A673 (cell line): ENCODE data around the gene TNRC6C. TPM values are rescaled to one million over a fixed set of nuclear protein-coding genes. Genes with fewer than 3 reads are reported as not detected.

Experiments
- BruUV-seq: library from RNA; stranded (reverse); fragments of 400-500 nt; replicated peaks from 2 replicates; lab custom pipeline; 2021; lab: Mats Ljungman, UMichigan
- CTCF ChIA-PET: fragments of 300-600 bp; sonication (Branson Sonifier 250); formaldehyde crosslinking; loops from one replicate; lab custom pipeline; 2022; ENCODE audit warnings: antibody characterized with exemption; lab: Charles Lee
- POLR2A ChIA-PET: fragments of 300-600 bp; sonication (Branson Sonifier 250); formaldehyde crosslinking; loops from one replicate; lab custom pipeline; 2022; ENCODE audit warnings: antibody characterized with exemption; ENCODE audit not compliant: low non-redundant PET; lab: Charles Lee
- DNase-seq: peaks from one replicate; pipeline ENCODE4 v3.0.0-alpha.2; 2015; ENCODE audit warnings: low spot score
- H3K27ac ChIP-seq: fragments of 200-600 bp; sonication (generic); 2 replicates; pipeline ENCODE4 v1.5.1; 2016; ENCODE audit warnings: mixed run types, low read depth, mild to moderate bottlenecking, mixed read lengths, antibody characterized with exemption, low read length; ENCODE audit not compliant: poor library complexity, severe bottlenecking
- H3K27me3 ChIP-seq: fragments of 200-600 bp; sonication (generic); replicated peaks from 2 replicates; pipeline ENCODE4 v1.6.1; 2017; ENCODE audit warnings: mixed run types, low read depth, mild to moderate bottlenecking, mixed read lengths, antibody characterized with exemption, low read length; ENCODE audit not compliant: insufficient read depth, poor library complexity
- H3K36me3 ChIP-seq: fragments of 200-600 bp; sonication (generic); 2 replicates; pipeline ENCODE4 v1.6.1; 2016; ENCODE audit warnings: mixed run types, mild to moderate bottlenecking, mixed read lengths, antibody characterized with exemption, low read length; ENCODE audit not compliant: insufficient read depth, poor library complexity, severe bottlenecking
- H3K4me1 ChIP-seq: fragments of 200-600 bp; sonication (generic); 2 replicates; pipeline ENCODE4 v1.6.1; 2017; ENCODE audit warnings: mixed run types, mild to moderate bottlenecking, mixed read lengths, antibody characterized with exemption, low read length; ENCODE audit not compliant: insufficient read depth, poor library complexity, severe bottlenecking
- H3K4me3 ChIP-seq: fragments of 200-600 bp; sonication (generic); 2 replicates; pipeline ENCODE4 v1.5.1; 2016; ENCODE audit warnings: low read depth, mixed run types, mild to moderate bottlenecking, mixed read lengths, low read length; ENCODE audit not compliant: poor library complexity, severe bottlenecking
- H3K9me3 ChIP-seq: fragments of 200-600 bp; sonication (generic); 2 replicates; pipeline ENCODE4 v1.6.1; 2016; ENCODE audit warnings: mixed run types, low read depth, mild to moderate bottlenecking, mixed read lengths, antibody characterized with exemption, low read length; ENCODE audit not compliant: poor library complexity, severe bottlenecking
- CTCF ChIP-seq: fragments of 300-800, 200-600 bp; sonication (generic); conservative IDR thresholded peaks from 2 replicates; pipeline ENCODE4 v1.5.1; 2017; ENCODE audit warnings: low read depth, mild to moderate bottlenecking, antibody characterized with exemption, low read length, moderate library complexity, mixed read lengths
- EZH2 ChIP-seq: fragments of 200-600 bp; sonication (generic); IDR thresholded peaks from 2 replicates; pipeline ENCODE4 v1.6.1; 2017; ENCODE audit warnings: borderline replicate concordance, low read depth, mild to moderate bottlenecking, mixed read lengths, antibody characterized with exemption, low read length; ENCODE audit not compliant: poor library complexity, severe bottlenecking
- intact Hi-C: fragments of 100-400 bp; cut with micrococcal nuclease; formaldehyde crosslinking; loops from one replicate; pipeline ENCODE4 v1.10.0; 2022; ENCODE audit not compliant: unreplicated experiment
- total RNA-seq: library from RNA; stranded (reverse); gene quantifications from 2 replicates; pipeline ENCODE4 v1.2.3, GENCODE V29; 2021

The TNRC6C gene
- total RNA-seq, 1 experiment from 2014 or later = 26.7 TPM

- ChIA-PET POLR2A (no interaction called here), CTCF (no interaction called here)
- Histone ChIP-seq H3K4me3 (no peak overlapping the region), H3K9me3 (no peaks in the 10 kb centered on the region), H3K36me3 (no peaks in the 10 kb centered on the region), H3K27ac (no peak overlapping the region), H3K4me1 (no peaks in the 10 kb centered on the region), H3K27me3 (peaks cover 64% of the 10 kb centered on the region)
- intact Hi-C loops = no loop called here
- TF ChIP-seq EZH2 (no peak), CTCF (no peak)
- DNase-seq = no peak
- no TSS peak for BruUV-seq
Observed at GRCh38 chr17:77951123-77951522, 7.4 kb upstream of the TNRC6C start.

DNA sequence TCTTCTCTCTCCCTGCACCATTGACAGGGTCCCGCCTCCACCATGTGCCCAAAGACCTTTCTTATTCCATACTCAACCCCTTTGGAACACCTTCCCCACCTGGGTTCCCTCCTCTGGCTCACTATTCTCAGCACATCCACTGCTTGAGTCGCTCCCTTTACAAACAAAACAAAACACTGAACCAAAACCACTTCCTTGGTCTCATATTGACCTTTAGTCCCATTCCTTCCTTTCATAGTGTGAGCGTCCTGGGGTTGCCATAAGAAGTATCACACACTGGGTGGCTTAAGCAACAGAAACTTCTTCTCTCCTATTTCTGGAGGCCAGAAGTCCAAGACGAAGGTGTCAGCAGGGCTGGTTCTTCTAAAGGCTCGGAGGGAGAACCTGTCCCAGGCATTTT is 6.1 kb upstream of the TNRC6C start:
- no peak overlapping the region for H3K27ac ChIP-seq
- BruUV-seq = no TSS peak
- H3K9me3 ChIP-seq = no peaks in the 10 kb centered on the region
- DNase-seq = no peak
- POLR2A ChIA-PET = no interaction called here
- H3K36me3 ChIP-seq = no peaks in the 10 kb centered on the region
- no peaks in the 10 kb centered on the region for H3K4me1 ChIP-seq
- TF ChIP-seq EZH2 = no peak
- TF ChIP-seq CTCF = no peak
- no peak overlapping the region for H3K4me3 ChIP-seq
- CTCF ChIA-PET = no interaction called here
- H3K27me3 ChIP-seq = peaks cover 76% of the 10 kb centered on the region
- intact Hi-C loops = no loop called here

- DNase-seq = peak; percentile 30
- POLR2A ChIA-PET = no interaction called here
- peaks cover 16% of the 10 kb centered on the region for H3K4me1 ChIP-seq
- TF ChIP-seq CTCF = no peak
- CTCF ChIA-PET = no interaction called here
- peaks cover 51% of the 10 kb centered on the region for H3K27me3 ChIP-seq
- no peaks in the 10 kb centered on the region for H3K36me3 ChIP-seq
- BruUV-seq = no TSS peak
- intact Hi-C loops = no loop called here
- no peak overlapping the region for H3K27ac ChIP-seq
- H3K4me3 ChIP-seq = peak overlapping the region; percentile 73
- no peaks in the 10 kb centered on the region for H3K9me3 ChIP-seq
Observed at GRCh38 chr17:77957235-77957856, 1.2 kb upstream of the TNRC6C start.
